A549 treated with Mapracorat at 1 μM for 4 hours (cell line): ENCODE data around the gene SERPINE1. TPM values are rescaled to one million over a fixed set of nuclear protein-coding genes. Genes with fewer than 3 reads are reported as not detected.

Experiments
- total RNA-seq: library from RNA; stranded (reverse); fragments of 200-300 nt; extraction: Qiagen RNA extraction; gene quantifications from 5 replicates; pipeline ENCODE4 v1.2.3, GENCODE V29; 2022

SERPINE1 gene
- 1,598 to 2,064 TPM (median 1,785 TPM) in 5 replicates for total RNA-seq

DNA sequence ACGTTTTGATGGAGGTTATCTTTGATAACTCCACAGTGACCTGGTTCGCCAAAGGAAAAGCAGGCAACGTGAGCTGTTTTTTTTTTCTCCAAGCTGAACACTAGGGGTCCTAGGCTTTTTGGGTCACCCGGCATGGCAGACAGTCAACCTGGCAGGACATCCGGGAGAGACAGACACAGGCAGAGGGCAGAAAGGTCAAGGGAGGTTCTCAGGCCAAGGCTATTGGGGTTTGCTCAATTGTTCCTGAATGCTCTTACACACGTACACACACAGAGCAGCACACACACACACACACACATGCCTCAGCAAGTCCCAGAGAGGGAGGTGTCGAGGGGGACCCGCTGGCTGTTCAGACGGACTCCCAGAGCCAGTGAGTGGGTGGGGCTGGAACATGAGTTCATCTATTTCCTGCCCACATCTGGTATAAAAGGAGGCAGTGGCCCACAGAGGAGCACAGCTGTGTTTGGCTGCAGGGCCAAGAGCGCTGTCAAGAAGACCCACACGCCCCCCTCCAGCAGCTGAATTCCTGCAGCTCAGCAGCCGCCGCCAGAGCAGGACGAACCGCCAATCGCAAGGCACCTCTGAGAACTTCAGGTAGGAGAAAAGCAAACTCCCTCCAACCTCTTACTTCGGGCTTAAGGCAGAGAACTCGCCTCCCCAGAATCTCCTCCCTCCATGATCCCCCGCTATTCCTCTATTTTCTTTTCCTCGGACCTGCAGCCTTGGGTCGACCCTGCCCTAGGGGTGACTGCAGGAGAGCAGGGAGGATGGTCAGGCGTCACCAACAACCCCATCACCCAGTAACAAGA is at the start of gene SERPINE1:
SERPINE1 (plus strand) TSS at position 454 of the 809 bp plus-strand sequence. CDS start 1,290 bp downstream, outside the sequence.

DNA sequence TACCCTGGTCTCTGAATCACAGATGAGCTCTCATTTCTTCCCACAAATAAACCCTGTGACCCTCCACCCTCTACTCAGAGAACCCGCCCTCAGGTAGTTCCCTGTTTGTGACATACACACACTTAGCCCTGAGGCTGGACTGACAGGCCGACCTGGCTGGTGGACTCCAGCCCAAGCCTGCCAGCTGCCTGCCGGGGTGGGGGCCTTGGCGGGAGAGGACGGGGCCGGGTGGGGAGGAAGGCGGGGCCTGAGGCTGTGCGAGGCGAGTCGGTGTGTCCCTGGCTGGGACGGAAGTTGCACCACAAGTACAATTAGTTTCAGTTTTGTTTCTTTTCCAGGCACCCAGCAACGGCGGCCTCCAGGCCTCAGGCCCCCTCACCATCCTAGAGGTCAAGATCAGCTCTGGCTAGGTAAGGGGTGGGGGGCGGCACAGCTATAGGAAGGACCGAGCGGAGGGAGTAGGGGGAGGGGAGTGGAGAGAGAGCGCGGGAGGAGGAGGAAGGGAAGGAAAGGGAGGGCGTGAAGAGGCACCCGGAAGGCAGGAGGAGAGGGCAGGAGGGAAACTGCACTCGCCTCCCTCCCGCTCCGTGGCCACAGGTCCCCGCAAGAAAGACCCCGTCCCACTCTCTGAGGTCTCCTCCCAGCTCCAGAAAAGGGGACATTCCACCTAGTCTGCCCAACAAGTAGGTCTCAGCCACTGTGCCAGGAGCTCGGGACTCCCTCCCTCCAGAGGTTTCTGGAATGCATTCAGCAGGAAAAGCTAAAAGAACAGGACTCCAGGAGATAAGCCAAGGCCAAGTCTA is 41.5 kb upstream of the SERPINE1 start, which contains the start of gene TRIM56:
TRIM56 (plus strand) TSS at position 320 of the 803 bp plus-strand sequence. CDS start 1,832 bp downstream, outside the sequence.

DNA sequence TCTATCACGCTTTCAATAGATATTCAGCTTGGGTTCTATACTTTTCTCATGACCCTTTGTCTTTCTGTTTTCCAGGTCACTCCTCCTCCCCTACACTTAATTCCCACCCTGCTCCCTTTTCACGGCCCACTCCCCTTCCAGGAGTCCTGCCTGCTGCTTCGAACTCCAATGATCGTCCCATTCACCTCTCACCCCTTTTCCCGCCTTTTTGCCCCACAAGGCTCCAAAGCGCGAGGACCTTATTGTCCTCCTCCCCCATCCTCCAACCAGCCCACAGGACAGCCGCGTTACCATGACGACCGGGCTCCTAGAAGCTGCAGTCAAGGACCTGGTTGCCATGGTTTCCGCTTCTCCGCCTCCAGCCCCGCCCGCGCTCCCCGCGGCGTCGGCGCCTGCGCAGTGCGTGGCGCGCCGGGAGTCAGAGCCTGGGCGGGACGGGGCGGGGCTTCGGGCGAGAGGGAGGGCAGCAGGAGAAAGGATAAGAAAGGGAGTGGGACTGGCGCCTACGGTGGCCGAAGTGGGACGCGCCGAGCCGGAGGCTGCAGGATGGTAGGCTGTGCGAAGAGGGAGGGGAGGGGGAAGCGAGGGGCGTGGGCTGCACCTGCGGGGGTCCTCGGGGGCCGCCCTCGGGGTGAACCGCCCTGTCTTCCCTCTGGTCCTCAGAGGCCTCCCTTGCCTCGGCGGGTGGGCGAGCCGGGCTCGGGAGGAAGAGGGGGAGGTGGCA is 27.2 kb downstream of the SERPINE1 start, which contains the start of gene AP1S1:
AP1S1 (plus strand) TSS at position 508 of the 724 bp plus-strand sequence; CDS start at position 547, 39 bp downstream.

DNA sequence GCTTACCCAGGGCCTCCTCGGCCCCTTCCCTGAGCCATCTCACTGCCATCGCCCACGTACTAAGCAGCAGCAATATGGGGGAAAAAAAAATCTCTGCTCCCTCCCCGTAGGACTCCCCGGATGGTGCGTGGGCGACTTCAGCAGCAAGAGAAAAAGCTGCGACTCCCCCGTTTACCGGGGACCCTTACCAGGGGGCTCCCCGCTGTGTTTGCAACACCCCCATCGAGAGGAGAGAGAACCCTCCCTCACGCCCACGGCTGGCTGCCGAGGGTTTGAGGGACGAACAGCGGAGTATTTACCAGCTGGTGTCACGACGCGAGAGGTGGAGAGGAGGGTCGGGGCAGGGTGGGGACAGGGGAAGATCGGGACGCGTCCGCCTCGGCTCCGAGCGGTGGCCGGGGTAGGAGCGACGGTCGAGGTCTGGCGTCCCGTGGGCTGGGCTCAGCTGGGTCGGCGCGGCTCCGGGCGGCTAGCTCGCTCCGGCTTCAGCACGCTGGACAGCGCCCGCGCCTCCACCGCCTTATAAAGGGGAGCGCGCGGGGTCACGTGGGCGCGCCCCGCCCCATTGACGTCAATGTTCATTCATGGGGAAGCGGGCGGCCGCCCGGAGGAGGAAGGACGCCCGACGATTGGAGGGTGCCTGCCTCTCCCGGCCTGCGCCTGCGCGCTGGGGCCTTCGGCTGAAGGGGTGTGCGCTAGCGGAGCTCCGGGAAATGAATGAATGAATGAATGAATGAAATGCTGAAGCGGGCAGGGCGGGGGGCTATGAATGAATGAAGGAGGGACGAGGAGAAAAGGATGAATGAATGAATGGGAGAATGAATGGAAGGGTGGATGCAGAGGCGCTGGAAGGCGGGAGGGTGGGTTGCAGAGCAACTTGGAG is 38.4 kb downstream of the SERPINE1 start, which contains the start of gene VGF:
VGF (minus strand) TSS at position 495 of the 883 bp plus-strand sequence. CDS start 726 bp downstream, outside the sequence.

DNA sequence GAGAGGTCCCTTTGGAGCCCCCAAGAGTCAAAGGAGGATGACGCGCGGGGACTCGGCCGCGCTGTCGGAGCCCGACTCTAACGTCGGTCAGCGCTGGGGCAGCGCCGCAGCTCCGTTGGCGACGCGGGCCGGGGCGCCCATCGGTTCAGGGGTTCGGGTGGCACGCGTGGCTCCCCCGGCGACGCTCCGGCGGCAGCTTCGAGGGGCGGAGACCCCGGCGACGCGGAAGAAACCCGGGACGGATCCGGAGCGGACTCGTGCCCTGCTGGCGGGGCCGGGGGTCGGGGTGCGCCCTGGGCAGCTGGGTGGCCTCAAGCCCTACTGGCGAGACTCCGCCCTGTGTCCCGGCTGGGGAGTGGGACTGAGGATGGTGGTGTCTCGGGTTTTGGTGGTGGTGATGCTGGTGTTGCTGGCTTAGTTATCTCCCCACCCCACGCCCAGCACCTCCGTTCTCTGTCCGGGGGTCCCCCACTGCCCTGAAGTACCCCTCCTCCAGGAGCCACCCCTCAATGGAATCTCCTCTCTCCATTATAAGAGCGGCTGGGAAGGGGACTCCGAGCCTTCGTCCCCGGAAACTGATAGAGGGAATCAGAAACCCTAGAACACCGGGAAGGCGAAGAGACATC is 53.3 kb downstream of the SERPINE1 start, which contains the start of gene NAT16:
NAT16 (minus strand) TSS at position 164 of the 626 bp plus-strand sequence. CDS start 5,486 bp downstream, outside the sequence.

Other genes starting within 250 kb of the SERPINE1 start
- 3.3 to 7.2 TPM (median 6.4 TPM) in 5 replicates for gene UFSP1, start 237.4 kb upstream of the SERPINE1 start, total RNA-seq
- gene ACHE, start 231.2 kb upstream of the SERPINE1 start, total RNA-seq: 2.1 to 3.9 TPM (median 2.6 TPM) in 5 replicates
- gene MUC3A, start 177.6 kb upstream of the SERPINE1 start, total RNA-seq: 15.0 to 24.4 TPM (median 20.8 TPM) in 5 replicates
- gene MUC12, start 157.5 kb upstream of the SERPINE1 start, total RNA-seq: 12.5 to 22.8 TPM (median 18.6 TPM) in 5 replicates
- 0.01 to 0.03 TPM (median 0.01 TPM) in 5 replicates for gene MUC17, start 107.0 kb upstream of the SERPINE1 start, total RNA-seq
- gene TRIM56, start 41.6 kb upstream of the SERPINE1 start, total RNA-seq: 10.5 to 17.1 TPM (median 13.2 TPM) in 5 replicates
- 143 to 165 TPM (median 150 TPM) in 5 replicates for gene AP1S1, start 27.4 kb downstream of the SERPINE1 start, total RNA-seq
- gene VGF, start 38.5 kb downstream of the SERPINE1 start, total RNA-seq: 10.8 to 26.3 TPM (median 18.0 TPM) in 5 replicates
- gene NAT16, start 53.2 kb downstream of the SERPINE1 start, total RNA-seq: 0.15 to 0.20 TPM (median 0.15 TPM) in 5 replicates
- not detected in 5 replicates for gene MOGAT3, start 73.9 kb downstream of the SERPINE1 start, total RNA-seq
- gene PLOD3, start 90.5 kb downstream of the SERPINE1 start, total RNA-seq: 66.9 to 85.1 TPM (median 83.1 TPM) in 5 replicates
- 71.7 to 101 TPM (median 92.8 TPM) in 5 replicates for gene ZNHIT1, start 91.1 kb downstream of the SERPINE1 start, total RNA-seq
- gene CLDN15, start 110.7 kb downstream of the SERPINE1 start, total RNA-seq: 7.3 to 13.9 TPM (median 11.1 TPM) in 5 replicates
- 124 to 154 TPM (median 140 TPM) in 5 replicates for gene FIS1, start 118.0 kb downstream of the SERPINE1 start, total RNA-seq
- 51.3 to 56.0 TPM (median 53.1 TPM) in 5 replicates for gene IFT22, start 194.7 kb downstream of the SERPINE1 start, total RNA-seq
- gene COL26A1, start 235.8 kb downstream of the SERPINE1 start, total RNA-seq: 0.32 to 0.78 TPM (median 0.51 TPM) in 5 replicates